ENCODE data around the gene CORO7.

The CORO7 gene

GRCh38 chr16:4412854-4413253 is 3.5 kb downstream of the CORO7 start:
- DNase-seq (ENCODE audit: insufficient read length, low spot score) (no peak), FAIRE-seq (no peak)
- TF ChIP-seq POU2F2 (IDR thresholded peaks at IDR 0.05; ENCODE audit: low read depth, low read length) (no peak), TAF1 (IDR thresholded peaks at IDR 0.05; ENCODE audit: low read depth, low read length) (no peak), POLR2AphosphoS5 (IDR thresholded peaks at IDR 0.05; ENCODE audit: low read depth, low read length) (no peak), SPI1 (IDR thresholded peaks at IDR 0.05; ENCODE audit: low read depth, low read length) (no peak), PAX5 (IDR thresholded peaks at IDR 0.05; ENCODE audit: insufficient read depth, low read length, severe bottlenecking) (no peak), POLR2A (IDR thresholded peaks at IDR 0.05; ENCODE audit: low read depth, low read length) (no peak)

- FAIRE-seq: no peak
- no peak for TF ChIP-seq POU2F2 (IDR thresholded peaks at IDR 0.05; ENCODE audit: low read depth, low read length)
- TF ChIP-seq PAX5 (IDR thresholded peaks at IDR 0.05; ENCODE audit: insufficient read depth, low read length, severe bottlenecking): no peak
- TF ChIP-seq SPI1 (IDR thresholded peaks at IDR 0.05; ENCODE audit: low read depth, low read length): no peak
- no peak for TF ChIP-seq POLR2A (IDR thresholded peaks at IDR 0.05; ENCODE audit: low read depth, low read length)
- no peak for TF ChIP-seq TAF1 (IDR thresholded peaks at IDR 0.05; ENCODE audit: low read depth, low read length)
- DNase-seq (ENCODE audit: insufficient read length, low spot score): no peak
Observed at GRCh38 chr16:4412159-4412558, 4.2 kb downstream of the CORO7 start.

- no peak for DNase-seq (ENCODE audit: insufficient read length, low spot score)
- no peak for FAIRE-seq
- TF ChIP-seq PAX5 (IDR thresholded peaks at IDR 0.05; ENCODE audit: insufficient read depth, low read length, severe bottlenecking) (no peak), SPI1 (IDR thresholded peaks at IDR 0.05; ENCODE audit: low read depth, low read length) (no peak), TAF1 (IDR thresholded peaks at IDR 0.05; ENCODE audit: low read depth, low read length) (no peak), POLR2AphosphoS5 (IDR thresholded peaks at IDR 0.05; ENCODE audit: low read depth, low read length) (no peak), POLR2A (IDR thresholded peaks at IDR 0.05; ENCODE audit: low read depth, low read length) (no peak), POU2F2 (IDR thresholded peaks at IDR 0.05; ENCODE audit: low read depth, low read length) (no peak)
Observed at GRCh38 chr16:4411684-4412083, 4.7 kb downstream of the CORO7 start.

- TF ChIP-seq SPI1 (IDR thresholded peaks at IDR 0.05; ENCODE audit: low read depth, low read length): no peak
- no peak for TF ChIP-seq TAF1 (IDR thresholded peaks at IDR 0.05; ENCODE audit: low read depth, low read length)
- no peak for TF ChIP-seq POLR2A (IDR thresholded peaks at IDR 0.05; ENCODE audit: low read depth, low read length)
- no peak for TF ChIP-seq PAX5 (IDR thresholded peaks at IDR 0.05; ENCODE audit: insufficient read depth, low read length, severe bottlenecking)
- no peak for TF ChIP-seq POLR2AphosphoS5 (IDR thresholded peaks at IDR 0.05; ENCODE audit: low read depth, low read length)
- no peak for TF ChIP-seq POU2F2 (IDR thresholded peaks at IDR 0.05; ENCODE audit: low read depth, low read length)
- DNase-seq (ENCODE audit: insufficient read length, low spot score) (no peak), FAIRE-seq (no peak)
Observed at GRCh38 chr16:4410335-4411075, 5.9 kb downstream of the CORO7 start.

- no peak for DNase-seq (ENCODE audit: insufficient read length, low spot score)
- no peak for FAIRE-seq
- TF ChIP-seq PAX5 (IDR thresholded peaks at IDR 0.05; ENCODE audit: insufficient read depth, low read length, severe bottlenecking) (no peak), POU2F2 (IDR thresholded peaks at IDR 0.05; ENCODE audit: low read depth, low read length) (no peak), POLR2A (IDR thresholded peaks at IDR 0.05; ENCODE audit: low read depth, low read length) (no peak)
Observed at GRCh38 chr16:4409081-4409932, 7.1 kb downstream of the CORO7 start.

- TF ChIP-seq PAX5 (IDR thresholded peaks at IDR 0.05; ENCODE audit: insufficient read depth, low read length, severe bottlenecking): no peak
- no peak for TF ChIP-seq POLR2AphosphoS5 (IDR thresholded peaks at IDR 0.05; ENCODE audit: low read depth, low read length)
- DNase-seq (ENCODE audit: insufficient read length, low spot score) (no peak), FAIRE-seq (no peak)
Observed at GRCh38 chr16:4408323-4408690, 8.1 kb downstream of the CORO7 start.

GRCh38 chr16:4407543-4408322 is 8.7 kb downstream of the CORO7 start:
- DNase-seq (ENCODE audit: insufficient read length, low spot score): no peak
- no peak for FAIRE-seq
- TF ChIP-seq POLR2AphosphoS5 (IDR thresholded peaks at IDR 0.05; ENCODE audit: low read depth, low read length): no peak
- no peak for TF ChIP-seq TAF1 (IDR thresholded peaks at IDR 0.05; ENCODE audit: low read depth, low read length)
- TF ChIP-seq POU2F2 (IDR thresholded peaks at IDR 0.05; ENCODE audit: low read depth, low read length): no peak

- TF ChIP-seq PAX5 (IDR thresholded peaks at IDR 0.05; ENCODE audit: insufficient read depth, low read length, severe bottlenecking) (no peak), POU2F2 (IDR thresholded peaks at IDR 0.05; ENCODE audit: low read depth, low read length) (no peak), POLR2AphosphoS5 (IDR thresholded peaks at IDR 0.05; ENCODE audit: low read depth, low read length) (peak; percentile 50), TAF1 (IDR thresholded peaks at IDR 0.05; ENCODE audit: low read depth, low read length) (no peak), SPI1 (IDR thresholded peaks at IDR 0.05; ENCODE audit: low read depth, low read length) (no peak), POLR2A (IDR thresholded peaks at IDR 0.05; ENCODE audit: low read depth, low read length) (no peak)
- no peak for FAIRE-seq
- DNase-seq (ENCODE audit: insufficient read length, low spot score): peak; percentile 18
Observed at GRCh38 chr16:4404967-4405696, 11.3 kb downstream of the CORO7 start.
